Measurements from ENCODE around the gene CRABP1.
A peak's percentile ranks its signal among the peaks of the same experiment; 100 is the strongest.

The CRABP1 gene

DNA sequence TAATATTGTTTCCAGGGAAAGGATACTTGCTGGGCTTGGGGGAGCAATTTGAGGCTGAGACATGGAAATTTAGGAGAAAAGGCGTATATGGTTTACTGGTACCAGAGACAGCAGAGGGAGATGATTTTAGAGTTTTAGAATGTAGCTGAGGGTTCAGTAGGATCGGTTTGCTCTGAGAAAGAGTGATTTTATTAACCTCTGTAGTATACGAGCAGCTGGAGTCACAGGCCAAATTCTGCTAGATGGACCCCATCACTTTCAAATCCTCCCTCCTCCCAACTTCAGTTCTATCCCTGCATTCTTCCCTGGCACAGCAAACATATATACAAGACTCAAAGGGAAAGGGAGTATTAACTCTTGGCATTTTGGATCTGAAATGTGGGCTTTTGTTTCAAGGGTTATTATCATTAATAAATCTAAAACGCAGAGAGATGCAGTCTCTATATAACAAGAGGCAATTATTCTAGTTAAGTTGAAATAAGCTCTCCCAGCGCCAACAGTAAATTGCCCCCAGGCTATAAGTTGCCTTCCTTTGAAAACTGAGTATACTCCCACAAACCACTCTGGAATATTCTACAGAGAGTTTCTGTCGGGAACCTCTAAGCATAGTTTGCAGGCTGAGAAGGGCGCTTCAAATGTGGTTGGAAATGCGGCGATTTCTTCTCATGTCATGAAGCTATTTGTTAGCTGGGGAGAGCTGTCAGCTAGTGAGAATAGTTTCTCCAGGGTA lies 5.4 kb downstream of the CRABP1 start:
- no peak for DNase-seq

DNA sequence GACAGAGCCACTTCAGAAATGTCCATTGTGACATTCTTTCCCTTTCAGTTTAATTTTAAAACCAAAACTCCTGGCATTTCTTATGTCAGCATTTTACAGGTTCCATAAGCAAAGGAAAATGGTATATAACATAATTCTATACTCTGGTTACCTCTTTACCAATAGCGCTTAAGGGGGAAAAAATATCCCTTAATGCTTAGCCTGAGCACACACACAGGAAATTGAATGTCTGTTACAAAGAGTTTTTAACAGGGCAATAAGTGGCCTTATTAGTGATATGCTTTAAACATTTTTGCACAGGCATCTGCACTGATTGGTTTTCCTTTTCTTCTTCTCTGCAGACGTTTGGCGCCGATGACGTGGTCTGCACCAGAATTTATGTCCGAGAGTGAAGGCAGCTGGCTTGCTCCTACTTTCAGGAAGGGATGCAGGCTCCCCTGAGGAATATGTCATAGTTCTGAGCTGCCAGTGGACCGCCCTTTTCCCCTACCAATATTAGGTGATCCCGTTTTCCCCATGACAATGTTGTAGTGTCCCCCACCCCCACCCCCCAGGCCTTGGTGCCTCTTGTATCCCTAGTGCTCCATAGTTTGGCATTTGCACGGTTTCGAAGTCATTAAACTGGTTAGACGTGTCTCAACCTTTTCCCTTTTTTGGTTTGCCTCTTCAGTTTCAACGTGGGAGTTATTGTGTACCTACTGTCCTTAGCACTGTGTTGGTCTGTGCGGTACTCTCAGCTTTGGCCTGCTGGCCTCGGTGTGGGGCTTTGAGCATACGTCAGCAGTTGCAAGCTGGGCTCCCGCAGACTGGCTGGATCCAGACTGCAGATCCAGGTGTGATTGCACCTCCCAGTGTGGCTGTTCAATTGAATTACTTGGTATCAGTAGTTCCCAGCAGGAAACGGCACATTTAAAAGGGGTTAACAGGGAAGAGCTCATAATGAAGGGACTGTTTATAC lies 7.7 kb downstream of the CRABP1 start:
- DNase-seq: peak; percentile 37

DNA sequence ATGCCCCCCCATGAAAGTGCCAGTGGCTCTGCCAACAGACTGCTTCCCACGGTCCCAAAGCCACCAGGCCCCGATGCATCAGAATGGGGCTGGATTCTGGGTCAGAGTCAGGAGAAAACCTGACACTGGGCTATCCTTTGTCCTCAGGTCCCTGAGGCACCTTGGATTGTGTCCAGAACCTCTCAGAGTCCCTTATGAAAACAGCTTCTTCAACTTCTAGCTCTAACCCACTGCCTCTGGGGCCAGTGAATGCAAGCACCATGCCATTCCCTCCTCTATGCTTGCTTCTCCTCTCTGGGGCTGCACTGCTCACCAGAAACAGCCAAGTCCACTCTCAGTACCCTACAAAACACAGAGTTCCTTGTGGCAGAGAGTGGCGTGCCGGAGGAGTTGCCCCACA lies 9.9 kb downstream of the CRABP1 start:
- DNase-seq: no peak

DNA sequence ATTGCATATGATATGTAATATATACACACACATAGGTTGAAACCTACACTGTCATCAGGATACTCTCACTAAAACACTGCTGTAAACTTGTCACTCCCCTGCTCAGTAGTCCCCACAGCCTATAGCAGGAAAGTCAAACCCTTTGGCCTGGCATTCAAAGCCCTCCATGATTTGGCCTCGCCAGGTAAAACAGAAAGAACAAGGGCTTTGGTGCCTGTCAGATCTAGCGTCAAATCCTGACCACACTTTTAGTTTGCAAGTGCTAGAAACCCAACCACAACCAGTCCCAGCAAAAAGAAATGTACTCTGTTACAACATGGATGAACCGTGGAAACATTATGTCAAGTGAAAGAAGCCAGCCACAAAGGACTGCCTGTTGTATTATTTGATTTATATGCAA lies 11.4 kb downstream of the CRABP1 start:
- DNase-seq: no peak

DNA sequence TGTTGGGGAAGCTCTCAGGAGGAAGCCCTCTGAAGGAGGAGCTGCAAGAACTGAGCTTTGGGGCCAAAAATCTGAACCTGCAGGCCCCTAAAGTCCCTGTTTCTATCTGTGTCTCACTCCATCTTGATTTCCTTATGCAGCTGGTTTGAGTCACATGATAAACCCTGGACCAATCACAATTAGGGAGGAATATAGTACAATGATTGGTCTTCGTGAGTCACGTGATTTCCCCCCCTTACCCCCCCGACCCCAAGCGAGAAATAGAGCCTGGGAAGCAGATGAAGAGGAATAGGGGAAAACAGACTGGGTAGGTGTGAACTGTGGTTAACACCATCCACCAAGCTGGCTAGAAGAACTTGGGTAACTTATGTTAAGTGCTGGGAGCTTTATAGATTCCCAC lies 12.9 kb downstream of the CRABP1 start:
- DNase-seq: no peak

DNA sequence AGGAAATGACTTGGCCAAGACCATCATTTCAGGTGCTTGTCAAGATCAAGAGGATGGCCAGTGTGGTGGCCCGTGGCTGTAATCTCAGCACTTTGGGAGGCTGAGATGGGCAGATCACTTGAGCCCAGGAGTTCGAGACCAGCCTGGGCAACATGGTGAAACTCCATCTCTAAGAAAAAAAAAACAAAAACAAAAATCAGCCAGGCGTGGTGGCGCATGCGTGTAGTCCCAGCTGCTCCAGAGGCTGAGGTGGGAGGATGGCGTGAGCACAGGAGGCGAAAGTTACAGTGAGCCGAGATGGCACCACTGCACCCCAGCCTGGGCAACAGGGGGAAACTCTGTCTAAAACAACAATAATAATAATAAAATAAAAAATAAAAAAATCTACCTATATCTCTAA lies 15.0 kb downstream of the CRABP1 start:
- DNase-seq: no peak

DNA sequence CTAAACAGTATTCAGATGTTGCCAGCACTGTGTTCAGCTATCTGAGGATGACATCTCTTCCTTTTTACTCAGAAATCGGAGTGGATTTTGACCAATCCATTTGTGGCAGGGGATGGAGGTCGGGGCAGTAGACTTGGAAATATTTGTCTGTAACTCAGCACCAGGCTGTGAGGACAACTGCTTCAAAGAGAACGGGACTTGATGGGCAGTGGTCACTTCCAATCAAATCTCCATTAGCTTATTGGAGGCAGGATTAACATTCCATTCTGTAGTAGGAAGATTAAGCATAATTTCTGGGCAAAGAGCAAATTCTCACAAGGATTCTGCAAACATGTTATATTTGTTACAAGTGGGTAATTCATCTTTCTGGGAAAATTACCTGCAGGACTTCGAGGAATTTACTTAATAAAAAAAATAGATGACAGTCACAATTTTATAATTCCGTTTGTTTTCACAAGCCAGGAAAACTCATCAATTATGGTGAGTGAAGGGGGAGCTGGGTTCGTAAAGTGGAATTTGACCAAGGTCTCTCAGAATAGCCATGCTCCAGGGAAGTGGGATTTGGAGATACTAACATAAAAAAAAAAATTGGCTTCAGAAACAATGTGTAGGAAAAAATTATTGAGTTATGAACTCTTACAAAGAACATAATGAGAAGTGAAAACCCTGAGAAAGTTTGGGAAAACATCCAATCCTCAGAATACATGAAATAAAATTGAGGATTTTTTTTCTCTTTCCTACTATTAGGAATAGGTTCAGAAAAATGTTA lies 18.1 kb downstream of the CRABP1 start:
- no peak for DNase-seq

DNA sequence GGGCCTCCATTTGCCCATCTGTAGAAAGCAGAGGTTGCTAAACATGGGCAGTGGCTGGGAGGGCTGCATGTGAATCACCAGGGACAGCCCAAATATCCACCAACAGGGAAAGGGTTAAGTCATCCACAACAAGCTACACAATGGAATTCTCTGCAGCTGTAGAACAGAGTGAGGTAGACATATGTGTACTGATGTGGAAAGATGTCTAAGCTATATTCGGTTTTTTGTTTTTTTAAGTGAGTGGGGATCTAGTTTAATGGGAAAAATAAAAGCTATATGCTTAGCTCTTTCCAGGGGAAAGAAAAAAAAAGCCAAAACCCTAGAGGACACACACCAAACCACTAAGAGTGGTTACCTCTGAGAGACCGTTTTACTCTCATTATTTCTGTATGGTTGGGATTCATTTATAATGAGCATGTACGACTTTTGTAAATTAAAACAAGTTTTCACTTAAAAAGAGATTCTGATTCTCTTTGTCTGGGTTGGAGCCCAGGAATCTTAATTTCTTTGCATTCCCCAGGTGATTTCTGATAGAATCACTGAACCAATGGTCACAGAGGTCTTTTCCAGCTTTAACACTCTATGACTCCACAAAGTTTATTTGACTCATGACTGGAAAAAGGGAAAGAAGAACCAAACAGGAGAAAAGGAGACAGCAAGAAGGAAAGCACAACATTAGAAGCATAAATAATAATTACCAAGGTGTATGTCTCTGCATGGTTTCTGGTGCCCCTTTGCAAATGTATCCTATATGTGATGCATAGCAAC lies 19.1 kb downstream of the CRABP1 start:
- no peak for DNase-seq

DNA sequence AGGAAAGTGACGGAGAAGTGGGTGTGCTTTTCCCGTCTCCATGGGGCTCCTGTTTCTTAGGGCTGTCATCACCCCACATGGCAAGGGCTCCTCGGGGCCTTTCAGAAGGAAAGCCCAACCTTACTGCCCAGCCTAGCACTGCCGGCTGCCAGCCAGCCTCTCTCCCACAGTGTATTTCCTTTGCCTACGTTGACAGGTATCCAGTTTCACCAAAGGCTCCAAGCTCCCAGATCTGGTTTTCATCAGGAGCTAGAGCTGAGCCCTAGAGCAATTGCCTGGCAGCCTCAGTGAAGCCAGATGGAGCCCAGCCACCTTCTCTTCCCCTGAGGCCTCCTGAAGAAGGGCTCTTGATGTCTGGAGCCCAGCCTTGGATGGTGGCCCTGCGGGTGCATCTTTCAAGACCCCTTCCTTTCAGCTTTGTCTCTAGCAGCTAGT lies 20.2 kb downstream of the CRABP1 start:
- no peak for DNase-seq

DNA sequence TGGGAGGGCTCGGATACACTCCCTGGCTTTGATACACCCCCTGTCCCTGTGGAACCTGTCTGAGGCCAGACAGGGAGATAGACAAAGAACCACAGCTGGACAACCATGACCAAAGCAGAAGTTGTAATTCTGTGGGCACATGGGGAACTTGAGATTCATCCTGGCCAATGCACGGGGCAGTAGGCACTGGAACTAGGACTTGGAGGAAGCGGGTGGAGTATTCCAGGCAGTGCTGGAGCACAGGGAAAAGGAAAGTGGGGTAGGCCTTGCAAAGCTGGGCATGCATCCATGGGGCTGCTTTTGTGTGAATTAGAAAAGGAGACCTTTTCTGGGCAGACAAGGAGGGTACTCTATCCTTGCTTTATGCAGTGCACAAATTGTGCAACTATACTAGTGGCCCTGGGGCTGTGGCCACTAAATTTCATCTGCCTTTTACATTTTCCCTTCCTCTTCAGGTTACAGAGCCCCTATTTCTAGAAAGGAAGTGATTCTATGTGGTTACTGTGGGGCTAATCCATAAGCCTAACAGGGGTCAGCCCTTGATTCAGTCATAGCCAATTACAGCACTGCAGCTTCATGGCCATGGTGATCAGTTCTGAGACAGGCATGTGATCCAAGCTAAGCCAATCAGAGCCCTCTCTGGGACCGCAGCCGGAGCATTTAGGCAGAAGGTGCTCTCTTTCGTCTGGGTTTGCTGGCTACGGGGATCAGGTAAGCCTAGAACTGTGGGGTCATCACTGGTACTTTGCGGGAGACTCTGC lies 21.0 kb downstream of the CRABP1 start:
- DNase-seq: no peak

DNA sequence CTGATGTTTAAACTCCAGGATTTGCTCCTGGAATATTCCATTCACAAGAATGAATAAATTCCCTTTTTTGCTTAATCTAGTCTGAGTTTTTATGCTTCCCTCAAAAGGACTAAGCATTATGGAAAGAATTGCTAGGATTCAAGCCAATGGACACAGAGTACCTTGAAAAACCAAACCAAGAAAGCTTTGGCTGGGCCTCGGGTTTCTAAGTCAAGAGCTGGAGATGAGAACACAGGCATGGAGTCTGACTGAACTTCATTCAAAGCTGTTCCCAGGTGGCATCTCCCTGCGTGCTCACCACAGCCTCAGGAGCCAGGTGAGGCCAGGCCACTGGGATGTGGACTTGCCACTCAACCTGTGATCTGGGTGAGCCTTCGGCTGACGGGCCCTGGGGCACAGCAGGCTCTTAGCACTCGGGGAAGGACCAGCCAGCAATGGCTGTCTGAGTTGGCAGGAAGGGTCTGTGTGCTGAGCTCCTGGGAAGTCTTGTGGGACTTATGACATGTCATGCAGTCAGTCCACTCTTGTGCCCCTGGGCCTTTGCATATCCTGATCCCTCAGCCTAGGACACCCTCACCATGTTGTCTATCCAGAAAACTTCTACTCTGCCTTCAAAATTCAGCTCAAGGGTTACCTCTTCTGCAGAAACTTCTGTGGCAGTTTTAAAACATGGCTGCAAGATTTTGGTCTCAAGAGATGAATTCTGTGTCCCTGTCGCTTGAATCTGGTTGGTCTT lies 21.8 kb downstream of the CRABP1 start:
- DNase-seq: no peak

DNA sequence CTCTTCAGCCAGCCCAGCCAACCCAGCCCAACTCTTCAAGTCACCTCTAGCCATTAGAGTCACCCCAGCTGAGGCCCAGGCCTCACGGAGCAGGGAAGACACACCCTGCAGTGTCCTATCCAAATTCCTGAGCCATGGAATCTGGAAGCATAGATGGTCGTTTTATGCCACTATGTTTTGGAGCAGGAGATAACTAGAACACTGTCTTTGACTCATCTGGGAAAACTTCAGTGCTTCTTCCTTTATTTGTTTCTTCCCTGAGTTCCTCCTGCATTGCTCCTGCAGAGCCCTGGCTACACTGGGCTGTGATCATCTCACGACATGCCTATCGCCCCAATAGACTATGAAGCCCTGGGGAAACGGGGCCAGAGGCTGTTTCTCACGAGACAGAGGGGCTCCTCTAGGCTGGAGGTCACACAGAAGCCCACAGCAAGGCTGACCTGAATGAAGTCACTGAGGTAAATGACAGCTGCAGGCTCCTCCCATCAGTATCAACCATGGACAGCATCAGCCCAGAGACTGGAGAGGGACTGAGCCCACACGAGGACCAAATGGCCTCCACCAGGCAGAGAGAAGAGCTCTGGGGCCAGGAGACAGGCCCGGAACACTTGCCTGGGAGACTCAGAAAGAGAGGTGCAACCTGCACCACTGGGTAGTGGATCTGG lies 22.7 kb downstream of the CRABP1 start:
- no peak for DNase-seq

DNA sequence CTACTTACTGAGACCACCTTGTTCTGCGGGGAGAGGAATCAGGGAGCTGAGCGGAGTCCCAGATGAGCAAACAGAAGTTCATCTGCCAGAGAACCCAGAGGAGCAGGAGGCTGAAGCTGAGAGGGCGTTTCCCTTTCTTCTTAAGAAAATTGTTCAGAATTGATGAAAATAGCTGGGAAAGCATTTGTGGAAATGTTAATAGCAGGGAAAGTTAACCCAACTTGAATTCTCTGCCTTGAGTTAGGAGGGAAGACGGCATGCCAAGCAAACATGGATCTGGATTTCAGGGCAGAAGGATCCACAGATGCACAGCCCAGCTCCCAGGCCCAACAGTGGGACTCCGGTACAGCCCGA lies 23.2 kb downstream of the CRABP1 start:
- no peak for DNase-seq

DNA sequence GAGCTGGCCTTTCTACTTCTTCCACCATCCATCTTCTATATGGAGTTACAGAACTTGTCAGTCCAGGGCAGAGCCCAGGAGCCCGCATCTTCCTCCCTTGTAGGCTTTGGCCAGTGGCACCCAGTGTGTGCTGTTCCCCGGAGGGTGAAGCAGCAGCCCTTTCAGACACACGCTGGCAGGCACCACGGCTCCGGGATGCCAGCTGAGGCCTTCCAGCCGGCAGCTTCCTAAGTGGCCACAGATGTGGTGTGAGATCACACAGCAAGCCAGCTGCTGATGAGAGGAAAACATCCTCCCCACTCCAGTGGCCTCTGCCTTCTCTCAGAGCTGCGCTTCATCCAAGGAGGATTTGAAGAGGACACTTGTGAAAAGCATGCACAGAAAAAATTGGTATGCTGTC lies 24.1 kb downstream of the CRABP1 start:
- no peak for DNase-seq

DNA sequence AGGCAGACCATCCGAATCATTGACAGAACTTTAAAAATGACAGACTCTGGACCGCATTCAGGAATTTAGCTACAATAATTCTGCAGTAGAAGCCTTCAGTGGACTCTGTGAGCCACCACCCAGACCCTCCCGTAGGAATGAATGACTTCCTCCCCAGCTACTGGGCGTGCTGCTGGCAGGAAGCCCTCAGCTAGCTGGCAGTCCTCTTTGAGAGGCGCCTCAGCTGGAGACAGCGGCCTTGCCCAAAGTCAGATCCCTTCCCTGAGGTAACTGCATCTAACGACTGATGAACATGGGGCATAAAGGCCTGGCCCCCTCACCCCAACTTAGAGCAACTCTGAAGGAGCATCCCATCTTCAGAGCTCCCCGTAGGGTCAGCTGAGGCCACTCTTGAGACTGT lies 25.8 kb downstream of the CRABP1 start:
- DNase-seq: no peak

DNA sequence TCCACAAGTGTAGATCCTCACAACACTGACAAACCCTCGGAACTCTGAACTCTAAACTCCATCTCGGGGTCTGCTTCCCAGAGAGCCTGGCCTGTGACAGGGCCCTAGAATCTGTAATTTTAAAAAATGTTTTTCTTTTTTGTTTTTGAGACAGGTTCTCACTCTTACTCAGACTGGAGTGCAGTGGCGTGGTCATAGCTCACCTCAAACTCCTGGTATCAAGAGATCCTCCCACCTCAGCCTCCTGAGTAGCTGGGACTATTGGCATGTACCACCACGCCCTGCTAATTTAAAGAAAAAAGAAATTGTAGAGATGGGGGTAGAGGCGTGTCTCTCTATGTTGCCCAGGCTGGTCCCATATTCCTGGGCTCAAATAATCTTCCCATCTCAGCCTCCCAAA lies 26.2 kb downstream of the CRABP1 start:
- DNase-seq: no peak

DNA sequence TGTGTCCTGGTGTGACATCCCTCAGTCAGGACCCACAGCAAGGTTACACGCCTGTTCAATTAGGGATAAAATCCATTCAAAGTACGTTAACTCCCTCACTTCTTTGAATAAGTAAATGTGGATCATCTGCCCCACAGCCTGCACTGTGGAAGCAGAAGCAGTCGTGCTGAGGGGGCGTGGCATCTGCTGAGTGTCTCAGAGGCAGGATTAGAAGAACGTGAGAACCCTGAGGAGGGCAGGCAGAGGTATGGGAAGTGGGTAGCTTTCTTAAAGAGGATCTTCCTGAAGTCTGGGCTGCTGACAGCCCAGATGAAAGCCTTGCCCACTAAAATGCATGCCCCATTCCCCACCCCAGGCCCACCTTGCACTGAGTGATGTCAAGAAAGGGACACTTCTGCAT lies 28.5 kb downstream of the CRABP1 start:
- DNase-seq: no peak

DNA sequence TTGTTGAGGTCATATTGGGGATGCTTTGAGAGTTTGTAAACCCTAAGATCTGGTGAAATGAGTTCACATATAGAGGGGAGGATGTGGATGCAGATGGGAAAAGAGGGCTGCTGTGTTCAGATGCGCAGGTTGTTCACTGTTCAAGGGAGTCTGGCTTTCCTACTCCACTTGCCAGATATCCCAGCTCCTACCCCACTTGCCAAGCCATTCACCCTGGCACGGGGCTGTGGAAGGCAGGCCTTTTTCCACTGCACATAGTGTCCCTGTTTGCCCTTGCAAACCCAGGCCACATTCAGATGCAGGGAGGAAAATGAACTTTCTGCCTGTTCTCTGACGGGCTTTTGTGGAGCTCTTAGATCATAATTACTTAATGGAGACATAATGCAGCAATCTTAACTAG lies 29.0 kb downstream of the CRABP1 start:
- no peak for DNase-seq

DNA sequence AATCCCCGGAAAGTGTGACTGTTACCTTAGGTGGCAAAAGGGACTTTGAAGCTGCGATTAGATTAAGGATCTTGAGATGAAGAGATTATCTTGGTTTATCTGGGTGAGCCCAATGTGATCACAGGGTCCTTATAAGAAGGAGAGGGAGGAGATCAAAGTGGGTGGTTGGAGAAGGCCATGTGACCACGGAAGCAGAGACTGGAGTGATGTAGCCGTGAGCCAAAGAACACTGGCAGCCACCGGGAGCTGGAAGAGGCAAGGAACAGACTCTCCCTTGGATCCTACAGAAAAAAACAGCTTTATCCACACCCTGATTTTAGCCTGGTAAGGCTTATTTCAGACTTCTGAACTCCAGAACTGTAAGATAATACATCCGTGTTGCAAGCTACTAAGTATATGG lies 29.9 kb downstream of the CRABP1 start:
- DNase-seq: no peak

DNA sequence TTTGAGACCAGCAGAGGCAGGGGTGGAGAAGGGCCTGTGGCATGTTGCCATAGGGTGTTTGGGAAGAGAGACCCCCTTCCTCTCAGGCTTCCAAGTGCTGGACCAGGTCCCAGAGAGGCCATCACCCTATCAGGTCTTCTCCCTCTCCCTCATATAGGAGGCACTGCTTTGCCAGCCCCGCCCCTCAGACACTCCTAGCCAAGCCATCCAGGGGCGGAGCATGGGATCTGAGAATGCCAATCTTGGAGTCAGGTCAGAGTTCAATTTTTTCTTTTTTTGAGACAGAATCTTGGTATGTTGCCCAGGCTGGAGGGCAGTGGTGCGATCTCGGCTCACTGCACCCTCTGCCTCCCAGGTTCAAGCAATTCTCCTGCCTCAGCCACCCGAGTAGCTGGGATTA lies 32.7 kb downstream of the CRABP1 start:
- no peak for DNase-seq
